HCT116 (cell line): ENCODE measurements around the gene ALDH4A1. TPM values are rescaled to one million over a fixed set of nuclear protein-coding genes. Genes with fewer than 3 reads are reported as not detected.

ENCODE experiments used
- ATAC-seq: fragments of 200-7000 bp; cut with Tn5 transposase; 2 replicates; pipeline ENCODE4 v1.9.1; 2020; ENCODE audit warnings: mild to moderate bottlenecking, moderate library complexity
- BruUV-seq: library from RNA; stranded (reverse); fragments of 400-500 nt; replicated peaks from 2 replicates; lab custom pipeline; 2021; lab: Mats Ljungman, UMichigan
- CTCF ChIA-PET: fragments of 300-600 bp; sonication (Branson Sonifier 250); formaldehyde crosslinking; loops from one replicate; lab custom pipeline; 2021; ENCODE audit warnings: antibody characterized with exemption; lab: Charles Lee
- POLR2A ChIA-PET: fragments of 300-600, 350-600 bp; sonication (Branson Sonifier 250); formaldehyde crosslinking; loops from one replicate; lab custom pipeline; 2021; ENCODE audit warnings: antibody characterized with exemption; lab: Charles Lee
- RAD21 ChIA-PET, 2 experiments: fragments of 300-600 bp; sonication (Branson Sonifier 250); formaldehyde crosslinking; loops; one replicate each; lab custom pipeline; 2023; ENCODE audit warnings: low total read pairs in 2 of 2; ENCODE audit not compliant: uncharacterized antibody in 2 of 2, unreplicated experiment in 2 of 2, low non-redundant PET in 1 of 2; lab: Charles Lee
- DNase-seq: peaks from one replicate; pipeline ENCODE4 v3.0.0-alpha.2; 2010; ENCODE audit warnings: low read depth, low spot score
- H2AFZ ChIP-seq: fragments of 200-600 bp; shearing (Covaris generic), sonication (generic); 2 replicates; pipeline ENCODE4 v1.6.1; 2017; ENCODE audit warnings: low read depth, mixed run types, mixed read lengths, antibody characterized with exemption, low read length; ENCODE audit not compliant: poor library complexity, severe bottlenecking
- H3K27ac ChIP-seq: 2 replicates; pipeline ENCODE4 v1.5.1; 2012; ENCODE audit warnings: low read depth, low read length
- H3K27me3 ChIP-seq: fragments of 200-600 bp; sonication (generic); 2 replicates; pipeline ENCODE4 v1.6.1; 2016; ENCODE audit warnings: mixed run types, low read length, mixed read lengths; ENCODE audit not compliant: insufficient read depth
- H3K36me3 ChIP-seq, 2 experiments: fragments of 200-500 bp in 1 of 2; fragments of 200-600 bp in 1 of 2; sonication (Bioruptor generic) in 1 of 2; sonication (generic) in 1 of 2; 2 replicates each; pipeline versions ENCODE4 v1.5.1 to v1.6.1; 2014 to 2016; ENCODE audit warnings: low read length in 2 of 2, inconsistent platforms in 1 of 2, mixed read lengths in 1 of 2, mixed run types in 1 of 2; ENCODE audit not compliant: insufficient read depth in 2 of 2, control insufficient read depth in 1 of 2
- H3K4me1 ChIP-seq, 2 experiments: fragments of 200-600 bp in 1 of 2; sonication (generic) in 1 of 2; 2 replicates each; pipeline versions ENCODE4 v1.5.1 to v1.6.1; 2012 to 2017; ENCODE audit warnings: low read length in 2 of 2, inconsistent platforms in 1 of 2, mild to moderate bottlenecking in 1 of 2, mixed read lengths in 1 of 2, mixed run types in 1 of 2, moderate library complexity in 1 of 2; ENCODE audit not compliant: insufficient read depth in 2 of 2, control insufficient read depth in 1 of 2
- H3K4me2 ChIP-seq: fragments of 200-600 bp; sonication (generic); 2 replicates; pipeline ENCODE4 v1.6.1; 2017; ENCODE audit warnings: mixed run types, low read length, mixed read lengths
- H3K4me3 ChIP-seq, 2 experiments: fragments of 200-600 bp in 1 of 2; sonication (generic) in 1 of 2; replicated peaks in 1 of 2; 2 replicates each; pipeline ENCODE4 v1.5.1; 2011 to 2016; ENCODE audit warnings: low read length in 2 of 2, control low read depth in 1 of 2, low read depth in 1 of 2, mild to moderate bottlenecking in 1 of 2, mixed read lengths in 1 of 2, mixed run types in 1 of 2
- H3K79me2 ChIP-seq: fragments of 200-600 bp; sonication (generic); 2 replicates; pipeline ENCODE4 v1.6.1; 2017; ENCODE audit warnings: mild to moderate bottlenecking, mixed run types, low read length, moderate library complexity, mixed read lengths; ENCODE audit not compliant: insufficient read depth
- H3K9ac ChIP-seq: fragments of 200-600 bp; sonication (generic); 2 replicates; pipeline ENCODE4 v1.6.1; 2016; ENCODE audit warnings: low read length, mixed read lengths
- H3K9me2 ChIP-seq: fragments of 200-600 bp; sonication (generic), shearing (Covaris generic); 2 replicates; pipeline ENCODE4 v1.6.1; 2017; ENCODE audit warnings: mixed run types, mild to moderate bottlenecking, moderate library complexity; ENCODE audit not compliant: insufficient read depth
- H3K9me3 ChIP-seq, 2 experiments: fragments of 200-500 bp in 1 of 2; fragments of 200-600 bp in 1 of 2; sonication (Bioruptor generic) in 1 of 2; sonication (generic) in 1 of 2; 2 replicates each; pipeline ENCODE4 v1.6.1; 2014 to 2017; ENCODE audit warnings: low read length in 2 of 2, mixed read lengths in 2 of 2, inconsistent platforms in 1 of 2, low read depth in 1 of 2, mild to moderate bottlenecking in 1 of 2, mixed run types in 1 of 2, moderate library complexity in 1 of 2; ENCODE audit not compliant: control insufficient read depth in 1 of 2, insufficient read depth in 1 of 2
- H4K20me1 ChIP-seq: fragments of 200-600 bp; sonication (generic), shearing (Covaris generic); 2 replicates; pipeline ENCODE4 v1.6.1; 2017; ENCODE audit warnings: mixed run types, mild to moderate bottlenecking, moderate library complexity; ENCODE audit not compliant: insufficient read depth
- CEBPB ChIP-seq: IDR thresholded peaks from 2 replicates; pipeline ENCODE4 v1.6.1; 2012; ENCODE audit warnings: low read depth
- CTCF ChIP-seq, 3 experiments: fragments of 200-600 bp in 1 of 3; sonication (generic) in 1 of 3; IDR thresholded peaks in 2 of 3; conservative IDR thresholded peaks in 1 of 3; 2 replicates each; pipeline ENCODE4 v1.5.1; 2012 to 2017; ENCODE audit warnings: low read depth in 2 of 3, low read length in 2 of 3, antibody characterized with exemption in 1 of 3, borderline replicate concordance in 1 of 3, control low read depth in 1 of 3, mild to moderate bottlenecking in 1 of 3, mixed read lengths in 1 of 3, mixed run types in 1 of 3, moderate library complexity in 1 of 3; ENCODE audit not compliant: insufficient read depth in 1 of 3
- EGR1 ChIP-seq: IDR thresholded peaks from 2 replicates; pipeline ENCODE4 v1.6.1; 2012; ENCODE audit warnings: low read depth
- EZH2 ChIP-seq: fragments of 200-600 bp; sonication (generic); IDR thresholded peaks from 2 replicates; pipeline ENCODE4 v1.6.1; 2017; ENCODE audit warnings: antibody characterized with exemption, mixed run types
- EZH2phosphoT487 ChIP-seq: fragments of 200-600 bp; IDR thresholded peaks from 2 replicates; pipeline ENCODE4 v1.6.1; 2018; ENCODE audit warnings: antibody characterized with exemption, borderline replicate concordance
- FOSL1 ChIP-seq: IDR thresholded peaks from 2 replicates; pipeline ENCODE4 v1.6.1; 2012; ENCODE audit warnings: low read depth
- JUND ChIP-seq: IDR thresholded peaks from 2 replicates; pipeline ENCODE4 v1.6.1; 2012
- MAX ChIP-seq: IDR thresholded peaks from 2 replicates; pipeline ENCODE4 v1.6.1; 2012
- RAD21 ChIP-seq: IDR thresholded peaks from 2 replicates; pipeline ENCODE4 v1.6.1; 2012; ENCODE audit warnings: low read depth, mild to moderate bottlenecking
- SIN3A ChIP-seq: IDR thresholded peaks from 2 replicates; pipeline ENCODE4 v1.6.1; 2012; ENCODE audit warnings: low read depth
- SP1 ChIP-seq: IDR thresholded peaks from 2 replicates; pipeline ENCODE4 v1.6.1; 2012; ENCODE audit warnings: low read depth
- SRF ChIP-seq: IDR thresholded peaks from 2 replicates; pipeline ENCODE4 v1.6.1; 2012; ENCODE audit warnings: low read depth
- YY1 ChIP-seq: IDR thresholded peaks from 2 replicates; pipeline ENCODE4 v1.6.1; 2011; ENCODE audit warnings: low read length, low read depth, moderate library complexity, mild to moderate bottlenecking; ENCODE audit not compliant: insufficient replicate concordance; ENCODE audit errors: extremely low read depth
- ZFX ChIP-seq: fragments of 450-650 bp; IDR thresholded peaks from 2 replicates; pipeline ENCODE4 v1.6.1; 2017
- intact Hi-C: fragments of 100-400 bp; cut with micrococcal nuclease; formaldehyde crosslinking; loops from 2 replicates; pipeline ENCODE4 v1.10.0; 2022
- total RNA-seq: library from RNA; stranded (reverse); gene quantifications from one replicate; pipeline ENCODE4 v1.2.1, GENCODE V29; 2021; ENCODE audit not compliant: unreplicated experiment

The ALDH4A1 gene
- total RNA-seq, 1 experiment from 2014 or later: 12.6 TPM

GRCh38 chr1:18924221-18924691, 21.9 kb upstream of the ALDH4A1 start:
- no peaks in the 10 kb centered on the region for H3K9me2 ChIP-seq
- TF ChIP-seq EGR1: no peak
- TF ChIP-seq ZFX: no peak
- TF ChIP-seq YY1: no peak
- no peak for TF ChIP-seq MAX
- TF ChIP-seq RAD21: no peak
- TF ChIP-seq EZH2: no peak
- no peak for TF ChIP-seq EZH2phosphoT487
- no peak for TF ChIP-seq CTCF (IDR thresholded peaks at IDR 0.05 in 2 of 3, conservative IDR thresholded peaks at IDR 0.05 in 1 of 3; ENCODE audit: borderline replicate concordance in 1 of 3, insufficient read depth in 1 of 3, low read depth in 2 of 3, low read length in 2 of 3)
- TF ChIP-seq SIN3A: no peak
- no peak for TF ChIP-seq SRF
- TF ChIP-seq CEBPB: no peak
- no peak for TF ChIP-seq JUND
- no peak for TF ChIP-seq FOSL1
- TF ChIP-seq SP1: no peak
- TF ChIP-seq, all 23 proteins: peak for 0
- no peaks in the 10 kb centered on the region for H3K27me3 ChIP-seq
- no TSS peak for BruUV-seq
- H3K36me3 ChIP-seq: no peaks in the 10 kb centered on the region
- H3K4me1 ChIP-seq: peaks cover 42 to 70% of the 10 kb centered on the region in 2 experiments
- POLR2A ChIA-PET: interaction anchor here (0.7 kb wide), 1 partner anchor 9 kb away, joined by 3 read pairs; no protein-coding TSS in a partner anchor
- no peak overlapping the region for H2AFZ ChIP-seq
- ATAC-seq (no peak), DNase-seq (no peak)
- H3K4me3 ChIP-seq: no peak overlapping the region
- H3K9me3 ChIP-seq: no peaks in the 10 kb centered on the region
- H3K27ac ChIP-seq: no peak overlapping the region
- no peak overlapping the region for H3K4me2 ChIP-seq
- intact Hi-C loops: no loop called here
- H3K9ac ChIP-seq: no peak overlapping the region
- peaks cover 73% of the 10 kb centered on the region for H3K79me2 ChIP-seq
- H4K20me1 ChIP-seq: no peaks in the 10 kb centered on the region
- CTCF ChIA-PET: interaction anchor here (2.1 kb wide), 1 partner anchor 11 kb away, joined by 14 read pairs; no protein-coding TSS in a partner anchor
- RAD21 ChIA-PET: no interaction called here
